ENCODE measurements around the gene VRK2. TPM values are rescaled to one million over a fixed set of nuclear protein-coding genes. Genes with fewer than 3 reads are reported as not detected.
"Not testable (repeated sequence)": the region's sequence is repeated elsewhere in the genome, so short reads cannot be mapped to it uniquely, and the experiment has no call there.

Gene VRK2
- total RNA-seq, 1 donor = 47.1 TPM

DNA sequence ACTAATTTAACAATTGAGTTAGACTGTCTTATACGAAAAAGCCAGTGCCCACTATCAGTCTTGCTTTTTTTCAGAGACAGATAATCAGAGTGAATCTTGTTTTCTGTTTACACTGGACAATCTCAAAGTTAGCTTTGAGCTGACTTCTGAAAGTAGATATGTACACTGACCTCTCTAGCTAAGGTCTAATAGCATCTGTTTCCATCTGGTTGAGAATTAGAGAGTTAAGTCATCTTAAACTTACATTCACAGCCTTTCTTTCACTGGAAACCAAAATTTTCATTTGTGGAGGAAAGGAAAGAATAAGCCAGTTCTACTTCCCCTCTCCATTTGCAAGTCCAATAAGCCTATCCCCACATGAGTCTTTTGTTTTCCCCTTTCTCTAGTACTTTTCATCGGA, 89.3 kb downstream of the VRK2 start:
- TF ChIP-seq, protein P1, sequence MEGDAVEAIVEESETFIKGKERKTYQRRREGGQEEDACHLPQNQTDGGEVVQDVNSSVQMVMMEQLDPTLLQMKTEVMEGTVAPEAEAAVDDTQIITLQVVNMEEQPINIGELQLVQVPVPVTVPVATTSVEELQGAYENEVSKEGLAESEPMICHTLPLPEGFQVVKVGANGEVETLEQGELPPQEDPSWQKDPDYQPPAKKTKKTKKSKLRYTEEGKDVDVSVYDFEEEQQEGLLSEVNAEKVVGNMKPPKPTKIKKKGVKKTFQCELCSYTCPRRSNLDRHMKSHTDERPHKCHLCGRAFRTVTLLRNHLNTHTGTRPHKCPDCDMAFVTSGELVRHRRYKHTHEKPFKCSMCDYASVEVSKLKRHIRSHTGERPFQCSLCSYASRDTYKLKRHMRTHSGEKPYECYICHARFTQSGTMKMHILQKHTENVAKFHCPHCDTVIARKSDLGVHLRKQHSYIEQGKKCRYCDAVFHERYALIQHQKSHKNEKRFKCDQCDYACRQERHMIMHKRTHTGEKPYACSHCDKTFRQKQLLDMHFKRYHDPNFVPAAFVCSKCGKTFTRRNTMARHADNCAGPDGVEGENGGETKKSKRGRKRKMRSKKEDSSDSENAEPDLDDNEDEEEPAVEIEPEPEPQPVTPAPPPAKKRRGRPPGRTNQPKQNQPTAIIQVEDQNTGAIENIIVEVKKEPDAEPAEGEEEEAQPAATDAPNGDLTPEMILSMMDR (IDR thresholded peaks at IDR 0.05; ENCODE audit: insufficient read depth, low read length) = no peak
- H3K4me3 ChIP-seq (ENCODE audit: low read depth, low read length) = no peak overlapping the region
- no peak for DNase-seq (ENCODE audit: low read depth)

DNA sequence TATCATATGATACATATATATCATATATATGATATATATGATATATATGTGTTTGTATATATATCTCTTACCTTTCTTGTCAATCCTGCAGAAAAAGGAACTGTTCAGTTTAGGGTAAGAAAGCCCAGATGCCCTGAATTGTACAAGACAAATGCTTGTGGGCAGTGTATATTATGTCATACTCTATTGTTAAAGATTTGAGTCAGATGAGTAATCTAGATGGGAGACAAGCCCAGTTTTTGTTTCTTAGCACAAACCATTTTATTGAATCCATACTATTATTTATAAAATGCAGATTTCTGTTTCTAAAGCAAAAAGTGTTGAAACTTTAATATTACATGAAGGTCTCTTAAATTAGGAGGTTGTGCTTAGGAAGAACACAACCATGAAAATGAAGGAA, 90.6 kb downstream of the VRK2 start:
- H3K4me3 ChIP-seq (ENCODE audit: low read depth, low read length) = no peak overlapping the region
- peak; percentile 90 for DNase-seq (ENCODE audit: low read depth)
- TF ChIP-seq, protein P1 (IDR thresholded peaks at IDR 0.05; ENCODE audit: insufficient read depth, low read length) = no peak

DNA sequence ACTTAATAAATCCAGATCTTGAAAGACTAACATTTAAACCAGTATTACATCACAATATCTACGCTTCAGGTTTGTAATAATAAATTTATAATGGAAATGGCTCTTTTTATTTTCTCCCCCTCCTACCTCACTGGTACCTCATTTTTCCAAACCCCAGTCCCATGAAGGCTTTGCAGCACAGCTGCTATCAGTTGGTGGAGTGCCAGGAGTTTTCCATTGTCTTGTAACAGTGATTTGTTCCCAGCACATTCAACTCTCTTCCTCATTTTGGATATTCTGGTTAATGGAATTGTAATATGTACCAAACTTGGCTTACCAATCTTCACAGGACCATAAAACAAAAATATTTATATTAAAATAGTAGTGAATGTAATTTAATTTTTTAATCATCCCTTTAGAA, 91.2 kb downstream of the VRK2 start:
- peak; percentile 77 for DNase-seq (ENCODE audit: low read depth)
- no peak overlapping the region for H3K4me3 ChIP-seq (ENCODE audit: low read depth, low read length)
- TF ChIP-seq, protein P1 (IDR thresholded peaks at IDR 0.05; ENCODE audit: insufficient read depth, low read length) = no peak

DNA sequence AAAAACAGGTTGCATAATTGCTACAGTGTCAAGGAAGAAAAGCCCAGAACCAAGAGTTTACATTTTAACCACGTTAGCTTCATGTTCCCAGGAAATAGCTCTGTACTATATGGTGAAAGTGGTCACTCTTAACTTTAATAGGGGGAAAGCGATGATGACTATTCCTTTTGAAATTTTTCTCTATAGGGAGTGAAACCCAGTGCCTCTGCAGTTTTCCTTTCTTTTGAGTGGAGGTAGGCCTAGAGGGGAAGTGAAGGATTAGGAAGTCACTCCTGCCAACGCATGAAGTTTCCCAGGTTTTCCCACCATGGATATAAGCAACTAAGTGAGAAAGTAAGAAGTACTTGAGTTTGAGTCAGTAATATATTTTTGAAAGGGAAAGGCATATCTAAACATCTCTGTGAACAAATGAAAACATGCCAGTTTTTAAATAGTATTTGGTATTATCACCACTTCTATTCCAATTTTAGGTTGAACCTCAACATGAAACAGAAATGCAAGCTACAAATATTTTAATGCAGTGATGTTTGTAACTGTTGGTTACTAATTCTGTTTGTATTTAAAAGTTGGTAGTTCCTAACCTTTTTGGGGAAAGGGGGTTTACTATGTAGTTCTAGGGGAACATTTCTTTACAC, 91.9 kb downstream of the VRK2 start:
- TF ChIP-seq, protein P1 (IDR thresholded peaks at IDR 0.05; ENCODE audit: insufficient read depth, low read length) = no peak
- DNase-seq (ENCODE audit: low read depth) = peak; percentile 15
- H3K4me3 ChIP-seq (ENCODE audit: low read depth, low read length) = no peak overlapping the region

DNA sequence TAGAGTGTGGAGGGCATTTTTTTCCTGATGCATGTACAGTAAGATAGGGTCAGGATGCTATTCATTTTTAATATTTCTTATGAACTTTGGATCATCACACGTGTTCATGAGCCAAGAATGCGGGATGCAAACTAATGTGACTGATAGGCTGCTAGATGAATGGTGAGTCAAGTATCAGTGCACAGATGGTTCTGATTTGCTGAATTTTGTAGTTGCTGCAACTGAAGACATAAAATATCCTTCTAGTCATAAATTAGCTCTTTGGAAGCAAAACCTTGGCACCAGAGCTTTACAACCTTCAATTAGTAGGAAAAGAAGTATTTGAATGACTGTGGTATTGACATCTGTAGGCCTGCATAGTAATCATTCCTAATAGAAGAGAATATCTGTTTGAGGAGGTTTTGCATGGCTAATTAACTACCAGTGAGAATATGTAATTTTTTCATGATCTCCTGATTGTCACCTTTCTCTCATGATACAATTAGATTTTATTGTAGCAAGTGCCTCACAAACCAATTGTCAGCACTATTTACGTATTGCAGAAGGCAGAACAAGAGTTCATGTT, 94.0 kb downstream of the VRK2 start:
- no peak overlapping the region for H3K4me3 ChIP-seq (ENCODE audit: low read depth, low read length)
- peak; percentile 87 for DNase-seq (ENCODE audit: low read depth)
- TF ChIP-seq, protein P1 (IDR thresholded peaks at IDR 0.05; ENCODE audit: insufficient read depth, low read length) = no peak

DNA sequence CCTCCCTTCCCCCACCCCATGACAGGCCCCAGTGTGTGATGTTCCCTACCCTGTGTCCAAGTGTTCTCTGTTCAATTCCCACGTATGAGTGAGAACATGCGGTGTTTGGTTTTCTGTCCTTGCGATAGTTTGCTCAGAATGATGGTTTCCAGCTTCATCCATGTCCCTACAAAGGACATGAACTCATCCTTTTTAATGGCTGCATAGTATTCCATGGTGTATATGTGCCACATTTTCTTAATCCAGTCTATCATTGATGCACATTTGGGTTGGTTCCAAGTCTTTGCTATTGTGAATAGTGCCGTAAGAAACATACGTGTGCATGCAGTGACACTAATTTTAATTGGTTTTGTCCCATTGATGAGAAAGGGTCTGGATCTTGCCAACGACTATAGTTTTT, 99.2 kb downstream of the VRK2 start:
- DNase-seq (ENCODE audit: low read depth); H3K4me3 ChIP-seq (ENCODE audit: low read depth, low read length): not testable (repeated sequence)

DNA sequence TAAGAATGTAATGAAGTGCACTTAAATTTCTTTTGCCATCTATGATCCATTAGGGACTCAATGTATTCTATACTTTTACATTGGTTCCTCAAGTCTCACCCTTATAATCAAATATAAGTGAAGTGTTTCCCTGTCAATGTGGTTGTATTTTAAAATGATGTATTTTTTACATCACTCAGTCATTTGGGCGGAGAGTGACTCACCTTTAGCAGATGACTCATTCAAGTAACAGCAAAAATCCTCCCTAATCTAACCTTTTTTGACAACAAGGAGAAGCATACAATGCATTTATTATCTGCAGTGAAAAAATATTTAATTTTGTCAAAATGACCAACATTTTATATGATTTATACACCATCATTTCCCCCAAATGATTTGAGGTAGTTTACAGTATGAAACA, 100.1 kb downstream of the VRK2 start:
- TF ChIP-seq, protein P1 (IDR thresholded peaks at IDR 0.05; ENCODE audit: insufficient read depth, low read length) = no peak
- no peak overlapping the region for H3K4me3 ChIP-seq (ENCODE audit: low read depth, low read length)
- peak; percentile 32 for DNase-seq (ENCODE audit: low read depth)
